HS-5 (cell line): ENCODE measurements around the gene TMEM108.

Experiments used
- DNase-seq: peaks from one replicate; pipeline ENCODE4 v3.0.0-alpha.2; 2012; ENCODE audit warnings: low read depth

Gene TMEM108

GRCh38 chr3:133055339-133055738 is 17.1 kb downstream of the TMEM108 start:
- DNase-seq = no peak

GRCh38 chr3:133058243-133058642 is 20.1 kb downstream of the TMEM108 start:
- DNase-seq = no peak

- DNase-seq = no peak
Observed at GRCh38 chr3:133058831-133059230, 20.6 kb downstream of the TMEM108 start.

GRCh38 chr3:133065193-133065961 is 27.2 kb downstream of the TMEM108 start:
- DNase-seq = no peak

- no peak for DNase-seq
Observed at GRCh38 chr3:133066026-133066425, 27.8 kb downstream of the TMEM108 start.

GRCh38 chr3:133069556-133070286 is 31.5 kb downstream of the TMEM108 start:
- DNase-seq = no peak

- no peak for DNase-seq
Observed at GRCh38 chr3:133074977-133075376, 36.8 kb downstream of the TMEM108 start.

- DNase-seq = no peak
Observed at GRCh38 chr3:133077688-133078087, 39.5 kb downstream of the TMEM108 start.

- DNase-seq = no peak
Observed at GRCh38 chr3:133079621-133080020, 41.4 kb downstream of the TMEM108 start.

GRCh38 chr3:133081016-133081415 is 42.8 kb downstream of the TMEM108 start:
- no peak for DNase-seq

GRCh38 chr3:133083395-133083794 is 45.2 kb downstream of the TMEM108 start:
- DNase-seq = no peak

GRCh38 chr3:133089906-133090485 is 51.8 kb downstream of the TMEM108 start:
- DNase-seq = no peak

- DNase-seq = no peak
Observed at GRCh38 chr3:133092681-133093080, 54.5 kb downstream of the TMEM108 start.

GRCh38 chr3:133093366-133093765 is 55.2 kb downstream of the TMEM108 start:
- DNase-seq = no peak

GRCh38 chr3:133096900-133097613 is 58.9 kb downstream of the TMEM108 start:
- DNase-seq = no peak

GRCh38 chr3:133103706-133104105 is 65.5 kb downstream of the TMEM108 start:
- no peak for DNase-seq

- no peak for DNase-seq
Observed at GRCh38 chr3:133106169-133106568, 68.0 kb downstream of the TMEM108 start.

GRCh38 chr3:133112666-133113065 is 74.5 kb downstream of the TMEM108 start:
- no peak for DNase-seq

- no peak for DNase-seq
Observed at GRCh38 chr3:133113526-133113925, 75.3 kb downstream of the TMEM108 start.

- no peak for DNase-seq
Observed at GRCh38 chr3:133113927-133114597, 75.9 kb downstream of the TMEM108 start.

GRCh38 chr3:133115176-133115575 is 77.0 kb downstream of the TMEM108 start:
- no peak for DNase-seq

- DNase-seq = no peak
Observed at GRCh38 chr3:133117342-133117741, 79.2 kb downstream of the TMEM108 start.
